T-cell (primary cell): ENCODE data around the gene RPL27A. TPM values are rescaled to one million over a fixed set of nuclear protein-coding genes. Genes with fewer than 3 reads are reported as not detected.

ENCODE experiments used
- ATAC-seq, 4 experiments: fragments of 200-7000 bp in 3 of 4; fragments of 150-1000 bp in 1 of 4; cut with Tn5 transposase; replicated peaks in 1 of 4; 1 replicate in 3 of 4; 2 replicates in 1 of 4; pipeline ENCODE4 v1.10.0; 2021; ENCODE audit warnings: moderate library complexity in 3 of 4, mild to moderate bottlenecking in 2 of 4, moderate number of reproducible peaks in 1 of 4
- CTCF ChIA-PET, 2 donors: fragments of 300-600 bp; sonication (Branson Sonifier 250); formaldehyde crosslinking; loops; one replicate each; lab custom pipeline; 2022; ENCODE audit warnings: antibody characterized with exemption in 2 of 2; lab: Charles Lee
- POLR2A ChIA-PET, 2 donors: fragments of 300-600 bp; sonication (Branson Sonifier 250); formaldehyde crosslinking; loops; one replicate each; lab custom pipeline; 2022; ENCODE audit warnings: antibody characterized with exemption in 2 of 2; lab: Charles Lee
- DNase-seq, 35 experiments: peaks; one replicate each; pipeline versions ENCODE4 v3.0.0 to v3.0.0-alpha.2; 2013 to 2023
- H3K27ac ChIP-seq: one replicate; pipeline ENCODE4 v1.5.1; 2013; ENCODE audit warnings: low read length
- H3K27me3 ChIP-seq, 2 experiments: replicated peaks in 1 of 2; 1 replicate in 1 of 2; 2 replicates in 1 of 2; pipeline versions ENCODE4 v1.6.1 to v1.7.0; 2013; ENCODE audit warnings: low read length in 1 of 2, mixed read lengths in 1 of 2; ENCODE audit not compliant: control insufficient read depth in 2 of 2, insufficient read depth in 2 of 2; ENCODE audit errors: extremely low read depth in 1 of 2
- H3K36me3 ChIP-seq, 2 donors: 1 replicate in 1 of 2; 2 replicates in 1 of 2; pipeline versions ENCODE4 v1.6.1 to v1.7.0; 2013; ENCODE audit warnings: low read length in 1 of 2; ENCODE audit not compliant: control insufficient read depth in 2 of 2, insufficient read depth in 1 of 2; ENCODE audit errors: extremely low read depth in 1 of 2
- H3K4me1 ChIP-seq, 2 experiments: 1 replicate in 1 of 2; 2 replicates in 1 of 2; pipeline versions ENCODE4 v1.6.1 to v1.7.0; 2013; ENCODE audit warnings: low read length in 2 of 2, mixed read lengths in 1 of 2; ENCODE audit not compliant: insufficient read depth in 2 of 2, control insufficient read depth in 1 of 2; ENCODE audit errors: extremely low read depth in 1 of 2
- H3K4me3 ChIP-seq, 2 donors: 1 replicate in 1 of 2; 2 replicates in 1 of 2; pipeline versions ENCODE4 v1.5.1 to v1.7.0; 2013; ENCODE audit warnings: mild to moderate bottlenecking in 2 of 2, low read length in 1 of 2, moderate library complexity in 1 of 2; ENCODE audit not compliant: control insufficient read depth in 1 of 2; ENCODE audit errors: extremely low read depth in 1 of 2
- H3K9me3 ChIP-seq: 2 replicates; pipeline ENCODE4 v1.7.0; 2013
- H3K27ac Mint-ChIP-seq, 2 donors: one replicate each; pipeline ENCODE4 v1.8.0; 2020 to 2021; ENCODE audit warnings: mild to moderate bottlenecking in 2 of 2, mixed read lengths in 2 of 2
- H3K27me3 Mint-ChIP-seq, 2 donors: one replicate each; pipeline ENCODE4 v1.8.0; 2021 to 2022; ENCODE audit warnings: mixed read lengths in 2 of 2
- H3K36me3 Mint-ChIP-seq: one replicate; pipeline ENCODE4 v1.8.0; 2021; ENCODE audit warnings: mixed read lengths
- H3K4me1 Mint-ChIP-seq, 3 donors: one replicate each; pipeline ENCODE4 v1.8.0; 2020 to 2022; ENCODE audit warnings: mixed read lengths in 3 of 3, mild to moderate bottlenecking in 1 of 3
- H3K4me3 Mint-ChIP-seq, 3 donors: one replicate each; pipeline ENCODE4 v1.8.0; 2020 to 2022; ENCODE audit warnings: mild to moderate bottlenecking in 3 of 3, mixed read lengths in 3 of 3, moderate library complexity in 3 of 3
- H3K9me3 Mint-ChIP-seq, 3 donors: one replicate each; pipeline ENCODE4 v1.8.0; 2020 to 2022; ENCODE audit warnings: mixed read lengths in 3 of 3
- WGBS: methylation state at CpG from one replicate; pipeline ENCODE4 v1.1.5; 2013; ENCODE audit warnings: missing lambda C conversion rate; ENCODE audit not compliant: insufficient coverage; 5-methylcytosine and 5-hydroxymethylcytosine counted together
- total RNA-seq, 35 experiments: library from RNA in 6 of 35; stranded (reverse) in 6 of 35; fragments of 120-200 nt in 1 of 35; gene quantifications; one replicate each; pipeline versions ENCODE4 v1.2.1 to v1.2.4 and lab custom pipeline; 2013 to 2026

RPL27A gene
- total RNA-seq, 5 donors from 2014 or later (not counting 1 experiment from before 2014, with no cell fraction given), result 1,339 to 2,234 (median 1,487) TPM

GRCh38 chr11:8726395-8726794 is 43.8 kb downstream of the RPL27A start:
- POLR2A ChIA-PET, result no interaction called here
- Mint-ChIP-seq H3K9me3 (no peaks in the 10 kb centered on the region), H3K27me3 (peaks cover 15 to 17% of the 10 kb centered on the region in 2 donors), H3K4me3 (no peak overlapping the region), H3K4me1 (no peaks in the 10 kb centered on the region), H3K36me3 (no peaks in the 10 kb centered on the region), H3K27ac (no peak overlapping the region)
- Histone ChIP-seq H3K27ac (no peak overlapping the region), H3K4me3 (no peak overlapping the region), H3K9me3 (no peaks in the 10 kb centered on the region), H3K36me3 (no peaks in the 10 kb centered on the region), H3K4me1 (no peaks in the 10 kb centered on the region), H3K27me3 (peaks cover 0 to 17% of the 10 kb centered on the region in 2 experiments)
- DNase-seq, result no peak
- 100% methylated on average over 2 of the region's 4 CpGs for WGBS
- CTCF ChIA-PET, result interaction anchor here in 1 of 2 donors (0.6 kb wide), 1 partner anchor 873 kb away, joined by 3 read pairs; no protein-coding TSS in a partner anchor
- no peak for ATAC-seq

GRCh38 chr11:8728563-8728962 is 46.0 kb downstream of the RPL27A start:
- ATAC-seq (no peak), DNase-seq (no peak)
- H3K4me3 Mint-ChIP-seq, result no peak overlapping the region
- Histone ChIP-seq H3K4me1 (no peaks in the 10 kb centered on the region), H3K27me3 (peaks cover 0 to 4% of the 10 kb centered on the region in 2 experiments), H3K36me3 (no peaks in the 10 kb centered on the region), H3K4me3 (no peak overlapping the region), H3K27ac (no peak overlapping the region), H3K9me3 (no peaks in the 10 kb centered on the region)
- H3K27ac Mint-ChIP-seq, result no peak overlapping the region
- CTCF ChIA-PET, result no interaction called here
- no peaks in the 10 kb centered on the region for H3K9me3 Mint-ChIP-seq
- no peaks in the 10 kb centered on the region for H3K36me3 Mint-ChIP-seq
- POLR2A ChIA-PET, result no interaction called here
- H3K4me1 Mint-ChIP-seq, result peaks cover 0 to 4% (median 0%) of the 10 kb centered on the region in 3 donors
- peaks cover 4 to 9% of the 10 kb centered on the region in 2 donors for H3K27me3 Mint-ChIP-seq
- WGBS, result 60% methylated on average over 3 of the region's 4 CpGs

GRCh38 chr11:8729067-8729466 is 46.5 kb downstream of the RPL27A start:
- POLR2A ChIA-PET, result interaction anchor here in 1 of 2 donors (0.5 kb wide), 1 partner anchor 501 kb away, joined by 6 read pairs; no protein-coding TSS in a partner anchor
- H3K27ac Mint-ChIP-seq, result no peak overlapping the region

GRCh38 chr11:8729837-8730696 is 47.5 kb downstream of the RPL27A start:
- Mint-ChIP-seq H3K4me1 (peaks cover 0 to 6% (median 0%) of the 10 kb centered on the region in 3 donors), H3K27me3 (peaks cover 4 to 9% of the 10 kb centered on the region in 2 donors), H3K9me3 (no peaks in the 10 kb centered on the region), H3K27ac (no peak overlapping the region), H3K36me3 (no peaks in the 10 kb centered on the region), H3K4me3 (no peak overlapping the region)
- H3K9me3 ChIP-seq, result no peaks in the 10 kb centered on the region
- ChIA-PET POLR2A (no interaction called here), CTCF (interaction anchor here in 1 of 2 donors (0.7 kb wide), 1 partner anchor 272 kb away, joined by 3 read pairs; no protein-coding TSS in a partner anchor)
- no peak overlapping the region for H3K27ac ChIP-seq
- peaks cover 0 to 5% of the 10 kb centered on the region in 2 experiments for H3K27me3 ChIP-seq
- WGBS, result 89% methylated on average over 36 of the region's 38 CpGs
- DNase-seq (no peak), ATAC-seq (no peak)
- no peaks in the 10 kb centered on the region for H3K36me3 ChIP-seq
- H3K4me1 ChIP-seq, result no peaks in the 10 kb centered on the region
- no peak overlapping the region for H3K4me3 ChIP-seq

More at GRCh38 chr11:8729067-8729466, 46.5 kb downstream of the RPL27A start:
- Histone ChIP-seq H3K4me3 (no peak overlapping the region), H3K9me3 (no peaks in the 10 kb centered on the region), H3K4me1 (no peaks in the 10 kb centered on the region), H3K36me3 (no peaks in the 10 kb centered on the region), H3K27me3 (peaks cover 0 to 4% of the 10 kb centered on the region in 2 experiments), H3K27ac (no peak overlapping the region)
- peaks cover 4 to 9% of the 10 kb centered on the region in 2 donors for H3K27me3 Mint-ChIP-seq
- ATAC-seq, result no peak
- no CpG with 5 or more reads among the region's 6 CpGs for WGBS
- no peak overlapping the region for H3K4me3 Mint-ChIP-seq
- no peaks in the 10 kb centered on the region for H3K36me3 Mint-ChIP-seq
- peaks cover 0 to 6% (median 0%) of the 10 kb centered on the region in 3 donors for H3K4me1 Mint-ChIP-seq
- CTCF ChIA-PET, result no interaction called here
- H3K9me3 Mint-ChIP-seq, result no peaks in the 10 kb centered on the region
- no peak for DNase-seq

- no peaks in the 10 kb centered on the region for H3K4me1 ChIP-seq
- POLR2A ChIA-PET, result no interaction called here
- H3K27ac ChIP-seq, result no peak overlapping the region
- peaks cover 0 to 11% of the 10 kb centered on the region in 2 experiments for H3K27me3 ChIP-seq
- Mint-ChIP-seq H3K27me3 (peaks cover 4 to 9% of the 10 kb centered on the region in 2 donors), H3K4me1 (peaks cover 0 to 6% (median 0%) of the 10 kb centered on the region in 3 donors), H3K36me3 (no peaks in the 10 kb centered on the region), H3K9me3 (no peaks in the 10 kb centered on the region), H3K27ac (no peak overlapping the region), H3K4me3 (no peak overlapping the region)
- DNase-seq (no peak), ATAC-seq (no peak)
- 94% methylated on average over 20 of the region's 23 CpGs for WGBS
- no peaks in the 10 kb centered on the region for H3K9me3 ChIP-seq
- no peaks in the 10 kb centered on the region for H3K36me3 ChIP-seq
- no peak overlapping the region for H3K4me3 ChIP-seq
- CTCF ChIA-PET, result no interaction called here
These were observed 48.1 kb downstream of the RPL27A start for GRCh38 chr11:8730697-8731020.

- no peak overlapping the region for H3K4me3 ChIP-seq
- no peaks in the 10 kb centered on the region for H3K36me3 Mint-ChIP-seq
- no peak for ATAC-seq
- no peaks in the 10 kb centered on the region for H3K9me3 Mint-ChIP-seq
- no CpG with 5 or more reads among the region's 3 CpGs for WGBS
- no peak overlapping the region for H3K4me3 Mint-ChIP-seq
- POLR2A ChIA-PET, result no interaction called here
- H3K4me1 Mint-ChIP-seq, result peaks cover 0 to 6% (median 0%) of the 10 kb centered on the region in 3 donors
- CTCF ChIA-PET, result no interaction called here
- no peak overlapping the region for H3K27ac Mint-ChIP-seq
- no peaks in the 10 kb centered on the region for H3K4me1 ChIP-seq
- no peaks in the 10 kb centered on the region for H3K36me3 ChIP-seq
- no peak for DNase-seq
- no peak overlapping the region for H3K27ac ChIP-seq
- H3K27me3 ChIP-seq, result peaks cover 0 to 17% of the 10 kb centered on the region in 2 experiments
- H3K27me3 Mint-ChIP-seq, result peaks cover 4 to 9% of the 10 kb centered on the region in 2 donors
- H3K9me3 ChIP-seq, result no peaks in the 10 kb centered on the region
These were observed 49.2 kb downstream of the RPL27A start for GRCh38 chr11:8731647-8732323.
